OCI-LY3 (cell line): Measurements from ENCODE around the gene FMN1.

Experiments used
- H2AFZ ChIP-seq: fragments of 200-600, 300-600 bp; shearing (Covaris generic); 2 replicates; pipeline ENCODE4 v1.6.0; 2014; ENCODE audit warnings: antibody characterized with exemption, low read depth, low read length
- H3K27ac ChIP-seq: fragments of 200-600, 300-600 bp; sonication (generic); 2 replicates; pipeline ENCODE4 v1.5.1; 2014; ENCODE audit warnings: mild to moderate bottlenecking, low read length, moderate library complexity, mixed read lengths
- H3K27me3 ChIP-seq: fragments of 200-600, 300-600 bp; sonication (generic); 2 replicates; pipeline ENCODE4 v1.6.1; 2014; ENCODE audit warnings: low read depth, low read length, mixed read lengths
- H3K36me3 ChIP-seq: fragments of 200-600, 300-600 bp; sonication (generic); replicated peaks from 2 replicates; pipeline ENCODE3; 2014; ENCODE audit warnings: low read depth, low read length, mixed read lengths
- H3K4me1 ChIP-seq: fragments of 300-600, 200-600 bp; sonication (generic); 2 replicates; pipeline ENCODE4 v1.6.1; 2014; ENCODE audit warnings: low read length, mixed read lengths
- H3K4me2 ChIP-seq: fragments of 200-600, 300-600 bp; sonication (generic); 2 replicates; pipeline ENCODE4 v1.6.1; 2014; ENCODE audit warnings: low read length, mixed read lengths
- H3K4me3 ChIP-seq: fragments of 300-600, 200-600 bp; sonication (generic); 2 replicates; pipeline ENCODE4 v1.5.1; 2014; ENCODE audit warnings: antibody characterized with exemption, mild to moderate bottlenecking, low read length, moderate library complexity
- H3K79me2 ChIP-seq: fragments of 300-600, 200-600 bp; shearing (Covaris generic); 2 replicates; pipeline ENCODE4 v1.6.1; 2014; ENCODE audit warnings: mild to moderate bottlenecking, low read length, mixed read lengths
- H3K9ac ChIP-seq: fragments of 300-600, 200-600 bp; shearing (Covaris generic); 2 replicates; pipeline ENCODE4 v1.6.0; 2014; ENCODE audit warnings: mild to moderate bottlenecking, low read length, moderate library complexity
- H3K9me3 ChIP-seq: fragments of 200-600, 300-600 bp; shearing (Covaris generic); 2 replicates; pipeline ENCODE4 v1.6.1; 2014; ENCODE audit warnings: low read length, mixed read lengths; ENCODE audit not compliant: insufficient read depth
- H4K20me1 ChIP-seq: fragments of 200-600, 300-600 bp; sonication (generic); 2 replicates; pipeline ENCODE4 v1.6.1; 2016; ENCODE audit warnings: low read length, mixed read lengths; ENCODE audit not compliant: insufficient read depth
- CTCF ChIP-seq: fragments of 200-600, 300-600 bp; sonication (generic); IDR thresholded peaks from 2 replicates; pipeline ENCODE4 v1.5.1; 2014; ENCODE audit warnings: antibody characterized with exemption, low read length, low read depth
- EZH2phosphoT487 ChIP-seq: fragments of 200-600 bp; shearing (Covaris generic); IDR thresholded peaks from 2 replicates; pipeline ENCODE4 v1.6.1; 2018; ENCODE audit warnings: antibody characterized with exemption, mixed run types, low read depth

FMN1 gene

DNA sequence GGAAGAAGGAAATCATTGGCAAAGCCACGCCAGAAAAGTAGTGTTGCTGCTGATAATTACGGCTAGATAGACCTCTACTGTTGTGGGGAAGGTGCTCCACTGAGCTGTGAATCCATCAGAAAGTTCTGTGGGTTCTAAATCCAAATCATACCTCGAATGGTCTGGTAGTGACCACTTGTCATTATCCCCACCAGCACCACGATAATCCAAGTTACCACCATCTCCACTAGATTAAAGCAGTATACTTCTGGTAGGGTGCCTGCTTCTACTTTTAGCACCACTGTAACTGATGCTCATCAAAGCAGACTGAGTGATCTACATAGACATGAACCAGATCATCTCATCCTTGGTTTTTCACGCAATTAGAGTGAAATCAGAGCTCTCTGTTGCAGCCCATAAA, 185.5 kb downstream of the FMN1 start:
- no peak overlapping the region for H3K27ac ChIP-seq
- H3K27me3 ChIP-seq: peaks cover 39% of the 10 kb centered on the region
- H4K20me1 ChIP-seq: no peaks in the 10 kb centered on the region
- H3K4me2 ChIP-seq: no peak overlapping the region
- no peaks in the 10 kb centered on the region for H3K9me3 ChIP-seq
- TF ChIP-seq CTCF (no peak), EZH2phosphoT487 (no peak)
- H3K4me3 ChIP-seq: no peak overlapping the region
- H3K79me2 ChIP-seq: no peaks in the 10 kb centered on the region
- no peak overlapping the region for H3K9ac ChIP-seq
- peaks cover 18% of the 10 kb centered on the region for H3K4me1 ChIP-seq
- H2AFZ ChIP-seq: no peak overlapping the region
- H3K36me3 ChIP-seq: no peaks in the 10 kb centered on the region

DNA sequence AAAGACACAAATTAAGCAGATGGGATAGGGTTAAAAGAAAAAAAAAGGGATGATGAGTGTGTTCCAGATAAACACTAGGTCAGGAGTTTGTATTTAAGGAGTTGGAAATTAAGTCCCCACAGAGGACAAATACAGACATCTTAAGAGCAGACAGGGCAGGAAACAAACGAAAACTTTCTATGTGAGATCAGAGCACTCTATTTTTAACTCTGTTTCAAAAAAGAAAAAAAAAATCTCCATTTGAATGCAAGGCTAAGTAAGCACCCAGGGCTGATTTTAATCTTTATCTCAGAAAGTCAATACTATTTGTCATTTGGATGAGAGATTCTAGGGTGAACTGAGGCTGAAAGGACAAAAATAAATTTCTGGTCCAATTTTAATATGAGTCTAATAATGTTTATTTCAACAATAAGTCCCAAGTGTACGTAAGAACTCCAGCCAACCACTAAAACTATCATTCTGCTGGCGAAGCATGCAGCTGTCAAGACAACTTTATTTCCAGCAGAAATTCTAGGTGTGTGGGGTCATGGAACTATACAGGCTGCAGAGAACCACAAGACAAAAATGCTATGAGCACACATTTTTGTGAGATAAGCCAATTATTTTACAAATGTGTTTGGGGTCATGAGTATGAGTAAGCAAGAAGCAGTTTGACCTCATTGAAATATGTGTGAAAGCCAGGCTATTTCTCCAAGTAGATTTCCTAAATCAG, 186.1 kb downstream of the FMN1 start:
- H3K79me2 ChIP-seq: no peaks in the 10 kb centered on the region
- H3K27me3 ChIP-seq: peaks cover 37% of the 10 kb centered on the region
- H3K4me3 ChIP-seq: no peak overlapping the region
- no peaks in the 10 kb centered on the region for H4K20me1 ChIP-seq
- no peak overlapping the region for H3K9ac ChIP-seq
- no peak overlapping the region for H3K4me2 ChIP-seq
- H3K9me3 ChIP-seq: no peaks in the 10 kb centered on the region
- H3K27ac ChIP-seq: no peak overlapping the region
- TF ChIP-seq CTCF (no peak), EZH2phosphoT487 (no peak)
- H3K36me3 ChIP-seq: no peaks in the 10 kb centered on the region
- no peak overlapping the region for H2AFZ ChIP-seq
- peaks cover 13% of the 10 kb centered on the region for H3K4me1 ChIP-seq

DNA sequence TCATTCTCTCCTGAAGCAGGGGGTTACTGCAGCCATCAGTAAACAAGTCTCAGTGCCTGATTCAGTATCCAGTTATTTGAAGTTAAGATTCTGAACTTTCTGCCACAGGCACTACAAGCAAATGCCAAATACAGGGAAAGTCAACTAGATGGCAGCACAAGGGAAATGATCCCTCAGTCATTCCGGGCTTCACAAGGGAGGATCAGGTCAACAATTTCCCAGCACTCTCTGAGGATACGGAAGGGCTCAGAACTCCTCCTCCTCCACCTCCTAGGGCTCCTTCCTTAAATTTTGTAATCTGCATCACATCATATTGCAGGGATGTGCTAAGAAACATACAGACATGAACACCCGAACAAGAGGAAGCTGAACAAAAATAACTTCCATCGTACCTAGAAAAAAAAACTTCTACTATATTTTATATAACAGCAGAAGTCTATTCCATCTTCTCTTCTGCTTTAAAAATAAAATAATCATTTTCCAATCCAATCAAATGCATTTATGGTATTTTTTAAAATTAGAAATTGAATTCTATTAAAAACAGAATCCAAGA, 187.1 kb downstream of the FMN1 start:
- H3K36me3 ChIP-seq: no peaks in the 10 kb centered on the region
- peaks cover 37% of the 10 kb centered on the region for H3K27me3 ChIP-seq
- no peak overlapping the region for H3K9ac ChIP-seq
- no peak overlapping the region for H3K4me2 ChIP-seq
- TF ChIP-seq EZH2phosphoT487 (no peak), CTCF (peak; percentile 18; the same call in 1 of the 2 replicates)
- H2AFZ ChIP-seq: no peak overlapping the region
- no peaks in the 10 kb centered on the region for H4K20me1 ChIP-seq
- no peak overlapping the region for H3K27ac ChIP-seq
- H3K4me1 ChIP-seq: peaks cover 13% of the 10 kb centered on the region
- no peak overlapping the region for H3K4me3 ChIP-seq
- H3K9me3 ChIP-seq: no peaks in the 10 kb centered on the region
- no peaks in the 10 kb centered on the region for H3K79me2 ChIP-seq

DNA sequence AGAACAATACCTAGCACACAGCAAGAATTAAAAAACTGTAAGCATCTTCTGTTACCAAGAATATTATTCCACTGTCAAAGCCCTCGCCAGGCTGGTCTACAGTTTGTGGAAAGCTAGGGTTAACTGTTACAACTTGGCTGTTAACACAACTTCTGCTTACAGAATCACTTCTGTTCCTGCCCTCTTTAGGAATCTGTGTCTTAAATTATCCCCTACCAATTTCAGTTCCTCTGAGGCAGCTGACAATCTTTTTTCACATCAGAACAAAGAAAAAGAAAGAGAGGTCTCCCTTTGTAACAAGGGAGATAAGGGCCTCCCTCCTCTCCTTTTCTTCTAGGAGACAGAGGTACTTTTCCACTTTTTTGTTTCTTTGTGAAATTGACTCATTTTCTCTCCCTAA, 188.9 kb downstream of the FMN1 start:
- Histone ChIP-seq H3K27ac (no peak overlapping the region), H3K9ac (no peak overlapping the region), H3K27me3 (peaks cover 42% of the 10 kb centered on the region), H3K4me3 (no peak overlapping the region), H3K36me3 (no peaks in the 10 kb centered on the region), H4K20me1 (no peaks in the 10 kb centered on the region), H3K79me2 (no peaks in the 10 kb centered on the region), H3K4me2 (peak overlapping the region; percentile 46), H3K4me1 (peaks cover 13% of the 10 kb centered on the region), H2AFZ (no peak overlapping the region), H3K9me3 (no peaks in the 10 kb centered on the region)
- TF ChIP-seq CTCF: no peak
